SK-N-SH (cell line): ENCODE data around the gene SAT2. TPM values are rescaled to one million over a fixed set of nuclear protein-coding genes. Genes with fewer than 3 reads are reported as not detected.
"Not testable (repeated sequence)": the region's sequence is repeated elsewhere in the genome, so short reads cannot be mapped to it uniquely, and the experiment has no call there.

Source experiments
- CTCF ChIA-PET: fragments of 300-600, 350-600 bp; formaldehyde crosslinking; extraction: SDS; loops from one replicate; lab custom pipeline; 2021; lab: Yijun Ruan, JAX
- POLR2A ChIA-PET: fragments of 350-600 bp; sonication (Branson Sonifier 250); formaldehyde crosslinking; extraction: SDS; loops from one replicate; lab custom pipeline; 2020; ENCODE audit warnings: antibody characterized with exemption, inconsistent platforms; lab: Yijun Ruan, JAX
- DNase-seq: peaks from one replicate; pipeline ENCODE4 v3.0.0; 2012
- H2AFZ ChIP-seq: fragments of 200-600 bp; sonication (generic); 2 replicates; pipeline ENCODE4 v1.8.1; 2016; ENCODE audit warnings: antibody characterized with exemption, mild to moderate bottlenecking, low read depth
- H3F3A ChIP-seq: fragments of 200-600 bp; sonication (generic); replicated peaks from 2 replicates; pipeline ENCODE3; 2016; ENCODE audit warnings: antibody characterized with exemption, mild to moderate bottlenecking; ENCODE audit not compliant: insufficient read depth
- H3K27ac ChIP-seq, 2 experiments: fragments of 200-500 bp in 1 of 2; fragments of 200-600 bp in 1 of 2; sonication (Bioruptor generic) in 1 of 2; sonication (generic), shearing (Covaris generic) in 1 of 2; 2 replicates each; pipeline versions ENCODE4 v1.5.1 to v1.6.1; 2014 to 2016; ENCODE audit warnings: low read depth in 2 of 2, inconsistent platforms in 1 of 2, low read length in 1 of 2, mild to moderate bottlenecking in 1 of 2, mixed read lengths in 1 of 2
- H3K27me3 ChIP-seq: fragments of 200-600 bp; sonication (generic), shearing (Covaris generic); 2 replicates; pipeline ENCODE4 v1.6.1; 2016; ENCODE audit warnings: mixed run types; ENCODE audit not compliant: insufficient read depth
- H3K36me3 ChIP-seq, 2 experiments: fragments of 200-500 bp in 1 of 2; fragments of 200-600 bp in 1 of 2; sonication (Bioruptor generic) in 1 of 2; sonication (generic) in 1 of 2; replicated peaks in 1 of 2; 2 replicates each; pipeline versions ENCODE3 to v1.5.1; 2014 to 2016; ENCODE audit warnings: low read length in 1 of 2, mild to moderate bottlenecking in 1 of 2; ENCODE audit not compliant: insufficient read depth in 2 of 2, control insufficient read depth in 1 of 2
- H3K4me1 ChIP-seq, 2 experiments: fragments of 200-500 bp in 1 of 2; fragments of 200-600 bp in 1 of 2; sonication (Bioruptor generic) in 1 of 2; sonication (generic), shearing (Covaris generic) in 1 of 2; 2 replicates each; pipeline versions ENCODE4 v1.5.1 to v1.6.1; 2014 to 2016; ENCODE audit warnings: low read depth in 1 of 2, low read length in 1 of 2, mixed run types in 1 of 2; ENCODE audit not compliant: insufficient read depth in 2 of 2, control insufficient read depth in 1 of 2
- H3K4me2 ChIP-seq: fragments of 200-600 bp; sonication (generic), shearing (Covaris generic); 2 replicates; pipeline ENCODE4 v1.6.1; 2017; ENCODE audit warnings: mixed run types
- H3K4me3 ChIP-seq, 2 experiments: fragments of 200-500 bp in 1 of 2; fragments of 200-600 bp in 1 of 2; sonication (Bioruptor generic) in 1 of 2; sonication (generic), shearing (Covaris generic) in 1 of 2; 2 replicates each; pipeline versions ENCODE4 v1.5.1 to v1.8.1; 2014 to 2016; ENCODE audit warnings: low read depth in 2 of 2, inconsistent platforms in 1 of 2, low read length in 1 of 2, mild to moderate bottlenecking in 1 of 2, mixed read lengths in 1 of 2, moderate library complexity in 1 of 2
- H3K79me2 ChIP-seq: fragments of 200-600 bp; sonication (generic); 2 replicates; pipeline ENCODE4 v1.8.1; 2017; ENCODE audit warnings: mild to moderate bottlenecking; ENCODE audit not compliant: insufficient read depth
- H3K9ac ChIP-seq: fragments of 200-600 bp; sonication (generic); 2 replicates; pipeline ENCODE4 v1.6.1; 2017; ENCODE audit warnings: mixed run types
- H3K9me2 ChIP-seq: fragments of 200-600 bp; sonication (generic); 2 replicates; pipeline ENCODE4 v1.6.1; 2017; ENCODE audit warnings: mixed run types
- H3K9me3 ChIP-seq: fragments of 200-600 bp; sonication (generic); 2 replicates; pipeline ENCODE4 v1.6.1; 2017; ENCODE audit warnings: mixed run types, mild to moderate bottlenecking, moderate library complexity
- H4K20me1 ChIP-seq: fragments of 200-600 bp; sonication (generic); 2 replicates; pipeline ENCODE4 v1.6.1; 2017; ENCODE audit warnings: mild to moderate bottlenecking, mixed run types; ENCODE audit not compliant: insufficient read depth
- GABPA ChIP-seq: IDR thresholded peaks from 2 replicates; pipeline ENCODE4 v1.4.0; 2012; ENCODE audit warnings: low read depth, mild to moderate bottlenecking
- JUND ChIP-seq: IDR thresholded peaks from 2 replicates; pipeline ENCODE4 v1.4.0; 2012
- MXI1 ChIP-seq: IDR thresholded peaks from 2 replicates; pipeline ENCODE4 v1.6.1; 2012; ENCODE audit warnings: mild to moderate bottlenecking, low read depth, low read length, improper control_type of control experiment
- NFIC ChIP-seq: IDR thresholded peaks from 2 replicates; pipeline ENCODE4 v1.4.0; 2012; ENCODE audit warnings: borderline replicate concordance
- POLR2AphosphoS5 ChIP-seq: IDR thresholded peaks from 2 replicates; pipeline ENCODE4 v1.6.1; 2012; ENCODE audit warnings: low read depth, low read length
- REST ChIP-seq: IDR thresholded peaks from 2 replicates; pipeline ENCODE4 v1.6.1; 2012; ENCODE audit warnings: mild to moderate bottlenecking, low read depth, low read length, moderate library complexity
- RXRA ChIP-seq: IDR thresholded peaks from 2 replicates; pipeline ENCODE4 v1.4.0; 2012; ENCODE audit warnings: low read depth, mild to moderate bottlenecking, borderline replicate concordance
- USF1 ChIP-seq: IDR thresholded peaks from 2 replicates; pipeline ENCODE4 v1.4.0; 2012; ENCODE audit warnings: low read depth, borderline replicate concordance
- YY1 ChIP-seq: IDR thresholded peaks from 2 replicates; pipeline ENCODE4 v1.4.0; 2012; ENCODE audit warnings: low read depth, mild to moderate bottlenecking
- WGBS: methylation state at CpG from one replicate; pipeline ENCODE4 v1.1.6; 2017; ENCODE audit warnings: low lambda C conversion rate; 5-methylcytosine and 5-hydroxymethylcytosine counted together
- polyA plus RNA-seq, 3 experiments: library from polyadenylated mRNA; depleted of rRNA; stranded (reverse); fragments of >200 nt; gene quantifications; 2 replicates each; pipeline ENCODE4 v1.2.3, GENCODE V29; 2012

The SAT2 gene
- polyA plus RNA-seq, 1 of the 3 experiments (the other 2 are of a cell fraction) = 43.1 TPM

GRCh38 chr17:7646457-7646856 lies 18.8 kb upstream of the SAT2 start (continued):
- TF ChIP-seq USF1 (no peak), RXRA (no peak), REST (no peak), JUND (no peak), YY1 (no peak)

GRCh38 chr17:7644775-7645174 lies 17.2 kb upstream of the SAT2 start:
- CTCF ChIA-PET = no interaction called here
- H3K79me2 ChIP-seq = no peaks in the 10 kb centered on the region
- TF ChIP-seq GABPA (no peak), MXI1 (no peak), NFIC (no peak), POLR2AphosphoS5 (no peak)

GRCh38 chr17:7641635-7642034 lies 14.0 kb upstream of the SAT2 start:
- H3K27ac ChIP-seq, H3K9me3 ChIP-seq, POLR2A ChIA-PET, H3F3A ChIP-seq, H2AFZ ChIP-seq, H3K4me1 ChIP-seq, H3K36me3 ChIP-seq, H3K9me2 ChIP-seq, H3K4me2 ChIP-seq, H4K20me1 ChIP-seq, H3K9ac ChIP-seq, H3K79me2 ChIP-seq, H3K4me3 ChIP-seq, H3K27me3 ChIP-seq, DNase-seq: not testable (repeated sequence)
- CTCF ChIA-PET = interaction anchor here (0.9 to 1.5 kb wide), 3 partner anchors 10 to 46 kb away, joined by 4 to 7 read pairs (median 5); no protein-coding TSS in a partner anchor
- WGBS = 37% methylated on average over 7 of the region's 7 CpGs

More at GRCh38 chr17:7644775-7645174, 17.2 kb upstream of the SAT2 start:
- H3K4me1 ChIP-seq = no peaks in the 10 kb centered on the region
- H3K9me2 ChIP-seq = no peaks in the 10 kb centered on the region
- no peaks in the 10 kb centered on the region for H3K27me3 ChIP-seq
- POLR2A ChIA-PET = no interaction called here
- no peaks in the 10 kb centered on the region for H3F3A ChIP-seq
- no peak overlapping the region for H3K27ac ChIP-seq
- no peak overlapping the region for H3K4me3 ChIP-seq
- H4K20me1 ChIP-seq = no peaks in the 10 kb centered on the region
- 86% methylated on average over 4 of the region's 4 CpGs for WGBS
- DNase-seq = no peak
- H3K36me3 ChIP-seq = no peaks in the 10 kb centered on the region
- H2AFZ ChIP-seq = no peak overlapping the region
- H3K9me3 ChIP-seq = no peaks in the 10 kb centered on the region
- no peak overlapping the region for H3K9ac ChIP-seq
- H3K4me2 ChIP-seq = no peak overlapping the region
